DND-41 (cell line): ENCODE results near the gene ARHGAP26.
A peak's percentile ranks its signal among the peaks of the same experiment; 100 is the strongest.

Experiments used
- ATAC-seq: fragments of 200-7000 bp; cut with Tn5 transposase; 3 replicates; pipeline ENCODE4 v1.9.1; 2021; ENCODE audit warnings: low read depth; ENCODE audit not compliant: insufficient read depth
- DNase-seq: peaks from one replicate; pipeline ENCODE4 v3.0.0-alpha.2; 2020
- H2AFZ ChIP-seq: 2 replicates; pipeline ENCODE4 v1.6.0; 2012; ENCODE audit warnings: low read depth, low read length
- H3K27ac ChIP-seq: 2 replicates; pipeline ENCODE4 v1.5.1; 2012; ENCODE audit warnings: low read length, inconsistent platforms
- H3K27me3 ChIP-seq: fragments of 200-600 bp; sonication (generic); 2 replicates; pipeline ENCODE4 v1.6.0; 2012; ENCODE audit warnings: low read length, mild to moderate bottlenecking, inconsistent platforms; ENCODE audit not compliant: insufficient read depth, poor library complexity
- H3K36me3 ChIP-seq: 2 replicates; pipeline ENCODE4 v1.5.1; 2012; ENCODE audit warnings: low read length, inconsistent platforms; ENCODE audit not compliant: insufficient read depth
- H3K4me1 ChIP-seq: 2 replicates; pipeline ENCODE4 v1.5.1; 2012; ENCODE audit warnings: mild to moderate bottlenecking, low read length; ENCODE audit not compliant: insufficient read depth
- H3K4me2 ChIP-seq: 2 replicates; pipeline ENCODE4 v1.6.0; 2012; ENCODE audit warnings: mild to moderate bottlenecking, moderate library complexity, low read length, inconsistent platforms; ENCODE audit not compliant: insufficient read depth
- H3K4me3 ChIP-seq, 2 experiments: fragments of 200-600 bp in 1 of 2; shearing (Covaris generic) in 1 of 2; 2 replicates each; pipeline ENCODE4 v1.5.1; 2012 to 2016; ENCODE audit warnings: inconsistent platforms in 2 of 2, low read length in 2 of 2, mild to moderate bottlenecking in 2 of 2, low read depth in 1 of 2, moderate library complexity in 1 of 2
- H3K79me2 ChIP-seq: 2 replicates; pipeline ENCODE4 v1.6.0; 2012; ENCODE audit warnings: low read length, inconsistent platforms; ENCODE audit not compliant: insufficient read depth
- H3K9ac ChIP-seq: 2 replicates; pipeline ENCODE4 v1.6.0; 2012; ENCODE audit warnings: low read depth, mild to moderate bottlenecking, inconsistent platforms, low read length, moderate library complexity
- H3K9me3 ChIP-seq: 2 replicates; pipeline ENCODE4 v1.5.1; 2012; ENCODE audit warnings: low read length, moderate library complexity, mild to moderate bottlenecking, inconsistent platforms; ENCODE audit not compliant: insufficient read depth, severe bottlenecking
- H4K20me1 ChIP-seq: 2 replicates; pipeline ENCODE4 v1.6.0; 2012; ENCODE audit warnings: low read length; ENCODE audit not compliant: insufficient read depth
- CTCF ChIP-seq: IDR thresholded peaks from 2 replicates; pipeline ENCODE4 v1.5.1; 2012; ENCODE audit warnings: borderline replicate concordance, low read length, moderate library complexity, mild to moderate bottlenecking; ENCODE audit not compliant: poor library complexity, severe bottlenecking; ENCODE audit errors: extremely low read depth
- EZH2 ChIP-seq: IDR thresholded peaks from 3 replicates; pipeline ENCODE4 v1.6.1; 2012; ENCODE audit warnings: borderline replicate concordance, low read depth, mild to moderate bottlenecking, moderate library complexity, low read length, inconsistent platforms; ENCODE audit not compliant: severe bottlenecking

Gene ARHGAP26

GRCh38 chr5:143227301-143227700, 457.1 kb downstream of the ARHGAP26 start:
- no peak overlapping the region for H3K4me2 ChIP-seq
- H3K4me3 ChIP-seq = no peak overlapping the region
- no peak overlapping the region for H2AFZ ChIP-seq
- no peaks in the 10 kb centered on the region for H4K20me1 ChIP-seq
- DNase-seq (no peak), ATAC-seq (no peak)
- H3K36me3 ChIP-seq = no peaks in the 10 kb centered on the region
- no peak overlapping the region for H3K27ac ChIP-seq
- no peak for TF ChIP-seq CTCF
- TF ChIP-seq EZH2 = no peak
- H3K9me3 ChIP-seq = no peaks in the 10 kb centered on the region
- H3K9ac ChIP-seq = no peak overlapping the region
- H3K79me2 ChIP-seq = no peaks in the 10 kb centered on the region
- H3K4me1 ChIP-seq = peaks cover 63% of the 10 kb centered on the region
- H3K27me3 ChIP-seq = no peaks in the 10 kb centered on the region

- peak; percentile 37 for DNase-seq
- H3K79me2 ChIP-seq = no peaks in the 10 kb centered on the region
- H4K20me1 ChIP-seq = no peaks in the 10 kb centered on the region
- no peak for ATAC-seq
- no peaks in the 10 kb centered on the region for H3K36me3 ChIP-seq
- H3K4me1 ChIP-seq = peaks cover 48% of the 10 kb centered on the region
- H3K4me2 ChIP-seq = peak overlapping the region; percentile 83
- H2AFZ ChIP-seq = peak overlapping the region; percentile 78; the same call in 1 of the 2 replicates
- H3K9ac ChIP-seq = peak overlapping the region; percentile 61
- no peaks in the 10 kb centered on the region for H3K9me3 ChIP-seq
- H3K27ac ChIP-seq = peak overlapping the region; percentile 94
- TF ChIP-seq CTCF (no peak), EZH2 (no peak)
- no peaks in the 10 kb centered on the region for H3K27me3 ChIP-seq
- peak overlapping the region in 1 of 2 experiments; percentile 60; a peak in 2 of 4 replicates for H3K4me3 ChIP-seq
These were observed 458.6 kb downstream of the ARHGAP26 start for GRCh38 chr5:143228597-143229293.

GRCh38 chr5:143229426-143229895, 459.3 kb downstream of the ARHGAP26 start:
- H3K36me3 ChIP-seq = no peaks in the 10 kb centered on the region
- H3K9me3 ChIP-seq = no peaks in the 10 kb centered on the region
- DNase-seq (peak; percentile 70), ATAC-seq (peak; percentile 80)
- H2AFZ ChIP-seq = peak overlapping the region; percentile 78
- no peaks in the 10 kb centered on the region for H4K20me1 ChIP-seq
- no peaks in the 10 kb centered on the region for H3K79me2 ChIP-seq
- H3K4me3 ChIP-seq = peak overlapping the region; percentile 1 to 60; a peak in 3 of 4 replicates
- no peak for TF ChIP-seq CTCF
- TF ChIP-seq EZH2 = no peak
- H3K27ac ChIP-seq = peak overlapping the region; percentile 94
- H3K4me2 ChIP-seq = peak overlapping the region; percentile 83
- H3K9ac ChIP-seq = peak overlapping the region; percentile 61
- peaks cover 46% of the 10 kb centered on the region for H3K4me1 ChIP-seq
- no peaks in the 10 kb centered on the region for H3K27me3 ChIP-seq
